HG03558 (cell line): ENCODE results near the gene GOLGA1.
A peak's percentile ranks its signal among the peaks of the same experiment; 100 is the strongest.
"Not testable (repeated sequence)": the region's sequence is repeated elsewhere in the genome, so short reads cannot be mapped to it uniquely, and the experiment has no call there.

Experiments
- ATAC-seq: cut with Tn5 transposase; IDR thresholded peaks from one replicate; pipeline ENCODE4 v1.9.1; 2021; ENCODE audit warnings: moderate number of reproducible peaks; ENCODE audit not compliant: unreplicated experiment; ENCODE audit errors: extremely low read depth

GOLGA1 gene

GRCh38 chr9:124861342-124862229 is 79.3 kb downstream of the GOLGA1 start, which contains the start of the genes ARPC5L and RPL35:
Gene ARPC5L, plus strand, starts transcription at chr9:124862130. Its CDS starts 7,161 bp downstream, at chr9:124869291.
Gene RPL35, minus strand, starts transcription at chr9:124861957. Its CDS starts 45 bp downstream, at chr9:124861912.
- ATAC-seq, result peak; percentile 73

- ATAC-seq, result no peak
Observed at GRCh38 chr9:124860582-124861341, 80.1 kb downstream of the GOLGA1 start.

DNA sequence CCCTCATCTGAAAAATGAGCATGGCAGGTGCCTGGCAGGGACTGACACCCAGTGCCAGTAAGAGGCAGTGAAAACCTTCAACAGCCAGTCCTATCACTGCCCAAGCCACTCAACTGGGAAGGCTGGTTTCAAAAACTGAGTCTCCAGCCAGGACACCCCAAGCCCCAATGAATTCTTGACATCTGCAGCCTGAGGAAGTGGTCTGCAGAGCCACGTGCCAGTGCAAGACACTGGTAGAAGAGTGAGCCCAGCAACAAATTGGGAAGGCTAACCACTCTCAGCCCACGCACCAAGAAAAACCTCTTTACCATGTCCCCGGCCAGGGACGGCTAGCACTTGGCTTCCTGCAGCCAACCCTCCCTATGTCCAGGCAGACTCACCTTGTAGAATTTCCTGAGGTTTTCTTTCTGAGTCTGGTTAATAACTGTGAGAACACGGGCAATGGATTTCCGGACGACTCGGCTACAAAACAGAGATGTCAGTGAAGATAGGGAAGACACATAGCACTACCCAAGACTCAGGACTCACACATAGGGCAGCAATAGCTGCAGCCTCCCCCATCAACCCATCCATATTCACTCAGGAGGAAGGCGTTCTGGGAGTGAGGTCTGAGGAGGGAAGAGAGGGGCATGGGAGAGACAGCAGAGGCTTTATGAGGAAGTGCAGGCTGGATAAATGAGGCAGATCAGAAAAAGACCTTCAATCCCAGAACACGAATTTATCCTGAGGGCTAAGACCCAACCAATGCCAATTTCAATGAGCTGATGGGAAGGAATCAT is 80.9 kb downstream of the GOLGA1 start:
- no peak for ATAC-seq

DNA sequence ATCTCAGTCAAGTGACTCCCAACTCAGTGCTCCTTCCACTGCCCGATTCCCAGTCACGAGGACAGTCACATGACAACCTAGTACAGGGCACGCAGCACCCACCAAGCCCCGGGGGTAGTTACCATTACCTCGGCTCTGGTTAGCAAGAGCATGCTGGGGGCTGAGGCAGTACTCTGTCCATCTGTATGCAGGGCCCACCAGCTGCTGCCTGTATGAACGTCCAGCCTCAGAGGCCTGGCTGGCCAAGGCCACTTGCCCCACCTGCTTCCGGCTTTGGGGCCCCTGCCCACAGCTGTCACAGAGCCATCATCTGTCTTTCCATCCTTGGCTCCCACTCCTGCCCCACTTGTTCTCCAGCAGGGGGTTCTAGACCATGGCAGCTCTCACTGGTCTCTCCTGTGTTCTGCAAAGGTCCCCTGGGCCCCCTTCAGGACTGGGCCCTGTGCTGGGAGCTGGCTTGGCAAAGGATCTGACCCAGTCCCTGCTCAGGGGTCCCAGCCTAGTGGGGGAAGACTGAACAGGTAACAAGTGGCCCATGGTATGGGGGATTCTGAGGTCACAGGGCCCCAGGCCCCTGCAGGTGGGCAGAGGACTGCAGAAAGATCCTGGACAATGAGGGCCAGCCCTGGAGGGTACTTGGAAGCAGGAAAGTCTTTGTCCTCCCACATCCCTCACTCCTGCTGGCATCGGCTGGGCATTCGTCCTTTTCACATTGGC is 82.4 kb downstream of the GOLGA1 start:
- ATAC-seq, result no peak

GRCh38 chr9:124857533-124858162 is 83.2 kb downstream of the GOLGA1 start:
- no peak for ATAC-seq

GRCh38 chr9:124855944-124856765 is 84.7 kb downstream of the GOLGA1 start:
- no peak for ATAC-seq

- no peak for ATAC-seq
Observed at GRCh38 chr9:124855566-124855943, 85.3 kb downstream of the GOLGA1 start.

DNA sequence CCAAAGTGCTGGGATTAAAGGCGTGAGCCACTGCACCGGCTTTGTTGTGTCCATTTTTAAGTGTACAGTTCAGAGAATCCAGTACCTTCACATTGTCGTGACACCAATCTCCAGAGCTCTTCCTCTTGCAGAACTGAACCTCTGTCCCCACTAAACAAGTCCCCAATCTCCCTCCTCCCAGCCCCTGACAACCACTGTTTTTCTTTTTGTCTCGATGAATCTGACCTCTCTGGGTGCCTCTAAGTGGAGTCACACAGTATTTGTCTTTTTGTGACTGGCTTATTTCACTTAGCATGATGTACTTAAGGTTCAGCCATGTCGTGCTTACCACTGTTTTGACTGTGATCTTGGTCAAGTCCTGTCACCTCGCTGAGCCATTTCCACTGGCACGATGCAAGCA is 86.1 kb downstream of the GOLGA1 start:
- ATAC-seq, result no peak

DNA sequence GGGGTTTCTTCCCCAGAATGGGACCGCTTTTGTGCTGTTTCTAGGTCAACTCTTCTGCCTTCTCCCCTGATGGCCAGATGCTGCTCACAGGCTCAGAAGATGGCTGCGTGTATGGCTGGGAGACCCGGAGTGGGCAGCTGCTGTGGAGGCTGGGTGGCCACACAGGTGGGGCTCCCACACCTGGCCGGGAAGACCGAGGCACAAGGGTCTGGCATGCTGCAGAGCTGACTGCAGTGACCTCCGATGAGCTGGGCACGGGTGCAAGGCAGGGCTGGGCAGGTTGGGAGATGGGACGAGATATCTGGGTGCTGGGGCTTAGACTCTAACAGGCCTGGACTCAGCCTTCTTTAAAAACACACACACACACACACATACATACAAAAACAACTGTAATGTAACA is 86.7 kb downstream of the GOLGA1 start:
- no peak for ATAC-seq

- no peak for ATAC-seq
Observed at GRCh38 chr9:124853605-124854143, 87.2 kb downstream of the GOLGA1 start.

- no peak for ATAC-seq
Observed at GRCh38 chr9:124852829-124853531, 87.9 kb downstream of the GOLGA1 start, which contains the start of gene WDR38. Gene WDR38, plus strand, starts transcription at chr9:124853460. Its CDS starts 72 bp downstream, at chr9:124853532.

DNA sequence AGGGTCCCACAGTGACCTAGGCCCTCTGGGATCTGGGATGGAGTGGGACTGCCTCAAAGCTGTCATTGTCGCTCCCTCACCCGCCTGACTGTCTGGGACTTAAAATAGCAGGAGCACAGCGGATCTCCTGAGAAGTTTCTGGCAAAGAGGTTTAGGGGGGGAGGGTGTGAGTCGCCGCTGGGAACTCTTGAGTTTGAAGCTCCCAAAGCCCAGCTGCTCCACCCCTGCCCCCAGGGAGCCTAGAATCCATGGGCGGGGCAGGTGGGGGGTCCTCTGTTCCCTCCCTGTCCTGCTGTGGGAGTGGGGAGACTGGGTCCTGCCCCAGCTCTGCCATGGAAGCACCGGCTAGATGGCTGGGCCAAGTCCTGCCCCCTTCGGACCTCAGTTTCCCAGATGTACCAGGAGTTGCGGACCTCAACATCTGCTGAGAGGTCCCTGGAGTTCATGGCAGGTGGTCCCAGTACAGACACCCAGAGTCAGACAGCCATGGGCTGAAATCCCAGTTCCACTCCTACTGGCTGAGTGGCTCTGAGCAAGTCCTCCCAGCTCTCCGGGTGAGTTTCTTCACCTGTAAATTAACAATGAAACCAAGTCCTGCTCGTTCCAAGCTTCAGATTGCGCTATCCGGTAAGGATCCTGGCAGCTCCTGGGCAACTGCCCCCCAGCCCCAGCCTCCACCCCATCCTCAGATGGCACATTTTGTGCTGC is 88.6 kb downstream of the GOLGA1 start:
- ATAC-seq, result no peak

DNA sequence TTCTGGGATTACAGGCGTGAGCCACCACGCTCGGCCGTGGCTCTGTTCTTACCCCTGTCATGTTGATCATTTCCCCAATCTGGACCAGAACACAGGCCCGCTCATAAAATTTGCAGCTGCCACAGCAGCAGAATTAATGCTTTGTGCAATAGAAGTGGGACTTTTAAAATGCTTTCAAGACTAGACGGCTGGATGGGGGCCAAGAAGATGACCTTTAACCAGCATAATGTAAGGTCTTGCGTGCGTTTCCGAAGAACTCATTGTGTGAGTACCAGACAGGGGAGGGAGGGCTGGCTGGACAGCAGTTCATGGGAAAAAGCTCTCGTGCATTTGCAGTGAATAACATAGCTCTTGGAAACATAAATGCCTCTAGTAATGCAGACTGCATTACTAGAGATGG is 91.1 kb downstream of the GOLGA1 start:
- no peak for ATAC-seq

GRCh38 chr9:124846969-124847368 is 93.9 kb downstream of the GOLGA1 start:
- ATAC-seq, result no peak

DNA sequence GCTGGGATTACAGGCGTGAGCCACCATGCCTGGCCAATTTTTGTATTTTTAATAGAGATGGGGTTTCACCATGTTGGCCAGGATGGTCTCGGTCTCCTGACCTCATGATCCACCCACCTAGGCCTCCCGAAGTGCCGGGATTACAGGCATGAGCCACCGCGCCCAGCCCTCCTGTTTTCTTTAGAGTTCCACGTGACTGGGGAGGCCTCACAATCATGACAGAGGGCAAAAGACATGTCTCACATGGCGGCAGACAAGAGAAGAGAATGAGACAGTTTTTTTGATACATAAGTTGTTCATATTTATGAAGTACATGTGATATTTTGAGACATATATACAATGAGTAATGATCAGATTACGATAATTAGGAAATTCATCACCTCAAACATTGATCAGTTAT is 94.4 kb downstream of the GOLGA1 start:
- not testable (repeated sequence) for ATAC-seq

DNA sequence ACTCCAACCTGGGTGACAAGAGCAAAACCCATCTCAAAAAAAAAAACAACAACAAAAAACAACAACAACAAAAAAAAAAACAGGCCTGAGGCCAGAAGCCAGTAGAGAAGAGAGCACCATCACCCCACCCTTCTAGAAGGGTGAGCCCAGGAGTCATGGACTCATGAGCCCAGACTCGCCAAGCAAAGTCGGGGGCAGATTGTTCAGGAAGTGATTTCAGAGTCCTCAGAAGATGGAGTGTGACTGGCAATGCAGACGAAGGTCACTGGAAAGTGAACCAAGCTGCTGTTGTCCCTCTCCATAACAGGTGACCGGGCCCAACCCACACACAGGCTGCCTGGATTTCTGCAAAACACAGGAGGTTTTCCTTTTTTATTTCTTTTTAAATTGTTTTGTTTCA is 96.6 kb downstream of the GOLGA1 start:
- ATAC-seq, result no peak

DNA sequence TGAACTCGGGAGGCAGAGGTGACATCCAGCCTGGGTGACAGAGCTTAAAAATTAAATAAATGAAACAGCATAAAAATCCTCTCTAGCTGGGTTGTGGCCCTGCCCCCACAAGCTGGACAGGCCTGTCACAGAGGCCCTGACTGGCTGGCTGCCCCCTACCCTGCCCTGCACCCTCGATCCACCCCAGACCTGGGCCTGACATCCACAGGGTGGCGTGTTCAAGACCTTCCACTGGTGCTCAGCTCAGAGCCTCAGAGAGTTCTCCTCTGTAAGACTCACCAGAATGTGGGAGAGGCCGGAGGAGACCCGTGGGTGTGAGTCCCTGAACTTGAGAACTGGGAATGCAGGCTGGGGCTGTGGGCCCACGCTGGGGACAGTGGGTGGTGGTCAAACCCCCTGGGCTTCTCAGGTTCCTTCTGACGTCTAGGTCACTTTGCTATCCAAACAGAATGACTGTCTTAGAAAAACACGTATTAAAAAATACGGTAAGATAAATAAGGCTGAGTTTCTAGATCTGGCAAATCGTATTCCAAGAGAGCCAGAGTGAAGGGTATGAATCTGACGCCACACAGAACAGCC is 97.3 kb downstream of the GOLGA1 start:
- no peak for ATAC-seq
